TTC549 (cell line): ENCODE measurements around the gene TRAPPC11.

Experiments used
- FAIRE-seq: peaks from 2 replicates; lab custom pipeline; 2012; peaks lifted over from hg19 to GRCh38; lab: Jason Lieb, UNC

TRAPPC11 gene

GRCh38 chr4:183637461-183637860 lies 21.6 kb upstream of the TRAPPC11 start:
- no peak for FAIRE-seq

GRCh38 chr4:183638436-183638835 lies 20.7 kb upstream of the TRAPPC11 start:
- no peak for FAIRE-seq

- no peak for FAIRE-seq
Observed at GRCh38 chr4:183639291-183639690, 19.8 kb upstream of the TRAPPC11 start.

- no peak for FAIRE-seq
Observed at GRCh38 chr4:183645326-183645725, 13.8 kb upstream of the TRAPPC11 start.

GRCh38 chr4:183657564-183657963 lies 1.5 kb upstream of the TRAPPC11 start:
- FAIRE-seq, result no peak

- FAIRE-seq, result no peak
Observed at GRCh38 chr4:183658362-183659028, 598 bp upstream of the TRAPPC11 start.

- FAIRE-seq, result no peak
Observed at GRCh38 chr4:183659872-183660242, 764 bp downstream of the TRAPPC11 start.

GRCh38 chr4:183666088-183666487 lies 7.0 kb downstream of the TRAPPC11 start:
- FAIRE-seq, result no peak

GRCh38 chr4:183670251-183670650 lies 11.2 kb downstream of the TRAPPC11 start:
- no peak for FAIRE-seq

GRCh38 chr4:183670960-183671555 lies 12.0 kb downstream of the TRAPPC11 start:
- no peak for FAIRE-seq

GRCh38 chr4:183674153-183674552 lies 15.1 kb downstream of the TRAPPC11 start:
- FAIRE-seq, result no peak

GRCh38 chr4:183675625-183676024 lies 16.5 kb downstream of the TRAPPC11 start:
- FAIRE-seq, result no peak

- FAIRE-seq, result no peak
Observed at GRCh38 chr4:183681119-183681518, 22.0 kb downstream of the TRAPPC11 start.

GRCh38 chr4:183686461-183686860 lies 27.4 kb downstream of the TRAPPC11 start:
- FAIRE-seq, result no peak

GRCh38 chr4:183688216-183688615 lies 29.1 kb downstream of the TRAPPC11 start:
- FAIRE-seq, result no peak

GRCh38 chr4:183691006-183691405 lies 31.9 kb downstream of the TRAPPC11 start:
- FAIRE-seq, result no peak

- no peak for FAIRE-seq
Observed at GRCh38 chr4:183691897-183692296, 32.8 kb downstream of the TRAPPC11 start.

- no peak for FAIRE-seq
Observed at GRCh38 chr4:183698909-183699308, 39.8 kb downstream of the TRAPPC11 start.

GRCh38 chr4:183700407-183700806 lies 41.3 kb downstream of the TRAPPC11 start:
- no peak for FAIRE-seq

- peak; percentile 28 for FAIRE-seq
Observed at GRCh38 chr4:183702492-183702891, 43.4 kb downstream of the TRAPPC11 start.

- FAIRE-seq, result no peak
Observed at GRCh38 chr4:183714626-183715025, 55.5 kb downstream of the TRAPPC11 start.

GRCh38 chr4:183716302-183716701 lies 57.2 kb downstream of the TRAPPC11 start:
- no peak for FAIRE-seq

GRCh38 chr4:183718876-183719275 lies 59.8 kb downstream of the TRAPPC11 start:
- FAIRE-seq, result no peak
